MM.1S (cell line): ENCODE measurements around the gene CNTNAP4.

Source experiments
- DNase-seq: peaks from one replicate; pipeline ENCODE4 v3.0.0-alpha.2; 2015
- H2AFZ ChIP-seq: fragments of 300-600 bp; sonication (generic); 2 replicates; pipeline ENCODE4 v1.6.0; 2016; ENCODE audit warnings: antibody characterized with exemption, low read length
- H3F3A ChIP-seq: fragments of 300-600 bp; sonication (generic); 2 replicates; pipeline ENCODE4 v1.6.1; 2016; ENCODE audit warnings: mild to moderate bottlenecking, antibody characterized with exemption, low read length, moderate library complexity, mixed read lengths; ENCODE audit not compliant: insufficient read depth
- H3K27ac ChIP-seq: fragments of 300-600 bp; sonication (generic); 2 replicates; pipeline ENCODE4 v1.5.1; 2016; ENCODE audit warnings: mild to moderate bottlenecking, low read length
- H3K27me3 ChIP-seq: fragments of 300-600 bp; sonication (generic); replicated peaks from 2 replicates; pipeline ENCODE4 v1.6.0; 2016; ENCODE audit warnings: low read length; ENCODE audit not compliant: insufficient read depth
- H3K36me3 ChIP-seq: fragments of 300-600 bp; sonication (generic); replicated peaks from 2 replicates; pipeline ENCODE4 v1.6.1; 2016; ENCODE audit warnings: mild to moderate bottlenecking, low read length, mixed read lengths; ENCODE audit not compliant: insufficient read depth
- H3K4me1 ChIP-seq: fragments of 300-600 bp; sonication (generic); 2 replicates; pipeline ENCODE4 v1.6.1; 2016; ENCODE audit warnings: low read length, mixed read lengths
- H3K4me2 ChIP-seq: fragments of 300-600 bp; sonication (generic); 2 replicates; pipeline ENCODE4 v1.6.0; 2016; ENCODE audit warnings: low read depth, low read length
- H3K4me3 ChIP-seq: fragments of 300-600 bp; sonication (generic); 2 replicates; pipeline ENCODE4 v1.5.1; 2016; ENCODE audit warnings: low read length, mixed read lengths
- H3K79me2 ChIP-seq: fragments of 300-600 bp; sonication (generic); 2 replicates; pipeline ENCODE4 v1.6.1; 2016; ENCODE audit warnings: mixed run types, low read length, mixed read lengths
- H3K9ac ChIP-seq: fragments of 300-600 bp; sonication (generic); 2 replicates; pipeline ENCODE4 v1.6.1; 2016; ENCODE audit warnings: low read length, mixed read lengths
- H3K9me2 ChIP-seq: fragments of 300-600 bp; sonication (generic); replicated peaks from 2 replicates; pipeline ENCODE4 v1.6.1; 2016; ENCODE audit warnings: mild to moderate bottlenecking, low read length, mixed read lengths; ENCODE audit not compliant: insufficient read depth
- H3K9me3 ChIP-seq: fragments of 300-600 bp; sonication (generic); replicated peaks from 2 replicates; pipeline ENCODE4 v1.6.1; 2016; ENCODE audit warnings: mild to moderate bottlenecking, low read length, mixed read lengths; ENCODE audit not compliant: insufficient read depth
- H4K20me1 ChIP-seq: fragments of 300-600 bp; sonication (generic); 2 replicates; pipeline ENCODE4 v1.6.1; 2016; ENCODE audit warnings: mild to moderate bottlenecking, low read length, moderate library complexity, mixed read lengths; ENCODE audit not compliant: insufficient read depth
- CTCF ChIP-seq: fragments of 300-600 bp; sonication (generic); IDR thresholded peaks from 2 replicates; pipeline ENCODE4 v1.5.1; 2016; ENCODE audit warnings: antibody characterized with exemption, low read length, mixed read lengths
- EZH2 ChIP-seq: fragments of 300-600 bp; sonication (generic); optimal IDR thresholded peaks from 2 replicates; pipeline ENCODE3; 2017; ENCODE audit warnings: low read depth, mild to moderate bottlenecking, antibody characterized with exemption, low read length, mixed read lengths
- EZH2phosphoT487 ChIP-seq: fragments of 300-600 bp; sonication (generic); IDR thresholded peaks from 2 replicates; pipeline ENCODE4 v1.6.1; 2018; ENCODE audit warnings: antibody characterized with exemption, low read length

Gene CNTNAP4

GRCh38 chr16:76541070-76541469, 263.9 kb downstream of the CNTNAP4 start:
- Histone ChIP-seq H3K4me1 (no peaks in the 10 kb centered on the region), H3K27ac (no peak overlapping the region), H3K9ac (no peak overlapping the region), H3K9me3 (no peaks in the 10 kb centered on the region), H4K20me1 (no peaks in the 10 kb centered on the region), H3K4me3 (no peak overlapping the region), H3K9me2 (no peaks in the 10 kb centered on the region), H3K4me2 (no peak overlapping the region), H3K36me3 (no peaks in the 10 kb centered on the region), H2AFZ (no peak overlapping the region), H3K79me2 (no peaks in the 10 kb centered on the region), H3F3A (no peaks in the 10 kb centered on the region), H3K27me3 (no peaks in the 10 kb centered on the region)
- no peak for DNase-seq
- TF ChIP-seq CTCF (no peak), EZH2phosphoT487 (no peak)

DNA sequence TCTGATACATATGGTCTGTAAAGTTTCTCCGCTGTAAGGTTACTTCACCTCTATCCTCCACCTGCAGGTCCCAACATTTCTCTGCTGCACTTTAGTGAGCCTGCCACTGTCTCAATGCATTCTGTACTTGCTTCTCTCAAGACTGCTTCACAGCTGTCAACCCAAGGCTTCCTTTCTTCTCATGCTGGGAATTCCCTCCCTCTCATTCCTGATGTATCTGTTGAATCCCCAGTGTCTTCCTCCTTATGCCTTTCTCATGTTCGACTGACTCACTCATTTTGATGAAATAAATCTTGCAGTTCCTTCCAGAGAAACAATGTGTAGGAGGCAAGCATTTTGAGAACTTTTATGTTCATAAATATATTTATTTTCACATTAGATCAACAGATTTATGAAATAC, 288.3 kb downstream of the CNTNAP4 start:
- Histone ChIP-seq H4K20me1 (no peaks in the 10 kb centered on the region), H3K9me2 (no peaks in the 10 kb centered on the region), H3K79me2 (no peaks in the 10 kb centered on the region), H3K4me3 (no peak overlapping the region), H3K27ac (no peak overlapping the region), H3K4me2 (no peak overlapping the region), H3K27me3 (no peaks in the 10 kb centered on the region), H3K9ac (no peak overlapping the region), H3K36me3 (no peaks in the 10 kb centered on the region), H2AFZ (no peak overlapping the region), H3K4me1 (no peaks in the 10 kb centered on the region), H3K9me3 (no peaks in the 10 kb centered on the region), H3F3A (no peaks in the 10 kb centered on the region)
- TF ChIP-seq EZH2, result no peak
- no peak for DNase-seq

GRCh38 chr16:76571755-76572154, 294.6 kb downstream of the CNTNAP4 start:
- no peak overlapping the region for H2AFZ ChIP-seq
- H3K27ac ChIP-seq, result no peak overlapping the region
- no peaks in the 10 kb centered on the region for H3K36me3 ChIP-seq
- H3K9ac ChIP-seq, result no peak overlapping the region
- TF ChIP-seq EZH2, result no peak
- TF ChIP-seq EZH2phosphoT487, result no peak
- no peak for TF ChIP-seq CTCF
- H3K9me3 ChIP-seq, result no peaks in the 10 kb centered on the region
- no peak overlapping the region for H3K4me2 ChIP-seq
- H3K27me3 ChIP-seq, result no peaks in the 10 kb centered on the region
- DNase-seq, result no peak
- no peak overlapping the region for H3K4me3 ChIP-seq
- H3K9me2 ChIP-seq, result no peaks in the 10 kb centered on the region
- no peaks in the 10 kb centered on the region for H3K79me2 ChIP-seq
- no peaks in the 10 kb centered on the region for H3F3A ChIP-seq
- no peaks in the 10 kb centered on the region for H4K20me1 ChIP-seq
- no peaks in the 10 kb centered on the region for H3K4me1 ChIP-seq

DNA sequence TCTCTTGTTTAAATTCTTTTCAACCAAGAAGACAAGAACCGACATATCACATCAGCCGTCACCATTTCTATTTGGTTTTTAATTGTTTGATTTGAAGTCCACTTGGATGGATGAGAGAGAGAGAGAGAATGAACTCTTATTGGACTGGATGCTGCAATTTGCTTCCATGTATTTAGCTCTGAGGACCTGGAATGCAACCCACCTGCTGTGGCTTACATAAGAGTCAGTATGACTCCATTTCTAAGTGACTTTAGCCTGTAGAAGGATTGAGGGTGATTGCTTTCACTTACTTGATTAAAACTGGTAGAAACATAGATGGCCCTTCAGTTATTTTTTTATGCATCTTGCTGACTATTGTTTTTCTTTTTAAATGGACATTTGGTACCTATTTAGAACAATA, 296.1 kb downstream of the CNTNAP4 start:
- Histone ChIP-seq H3K27me3 (no peaks in the 10 kb centered on the region), H3K79me2 (no peaks in the 10 kb centered on the region), H3K9me3 (no peaks in the 10 kb centered on the region), H3K36me3 (no peaks in the 10 kb centered on the region), H3F3A (no peaks in the 10 kb centered on the region), H2AFZ (no peak overlapping the region), H4K20me1 (no peaks in the 10 kb centered on the region), H3K4me1 (no peaks in the 10 kb centered on the region), H3K27ac (no peak overlapping the region), H3K9ac (no peak overlapping the region), H3K4me3 (no peak overlapping the region), H3K4me2 (no peak overlapping the region), H3K9me2 (no peaks in the 10 kb centered on the region)
- TF ChIP-seq EZH2phosphoT487 (no peak), EZH2 (no peak), CTCF (no peak)
- no peak for DNase-seq
